H9 (cell line): ENCODE data around the gene MARS1. TPM values are rescaled to one million over a fixed set of nuclear protein-coding genes. Genes with fewer than 3 reads are reported as not detected.

Source experiments
- DNase-seq: peaks from one replicate; pipeline ENCODE4 v3.0.0-alpha.2; 2017
- H2AFZ ChIP-seq: one replicate; pipeline ENCODE4 v1.6.1; 2013; ENCODE audit warnings: mild to moderate bottlenecking, low read length, control low read depth, moderate library complexity
- H2AK5ac ChIP-seq: 2 replicates; pipeline ENCODE4 v1.6.1; 2013; ENCODE audit warnings: low read length, control low read depth, mixed read lengths; ENCODE audit not compliant: insufficient read length
- H2BK120ac ChIP-seq: one replicate; pipeline ENCODE4 v1.6.1; 2013; ENCODE audit warnings: low read depth, mild to moderate bottlenecking, low read length, control low read depth, inconsistent platforms; ENCODE audit not compliant: poor library complexity, severe bottlenecking
- H2BK12ac ChIP-seq: 2 replicates; pipeline ENCODE4 v1.6.1; 2013; ENCODE audit warnings: low read length, control low read depth, mixed read lengths, low read depth; ENCODE audit not compliant: insufficient read length
- H2BK15ac ChIP-seq: 2 replicates; pipeline ENCODE4 v1.6.1; 2013; ENCODE audit warnings: low read depth, low read length, control low read depth
- H2BK20ac ChIP-seq: one replicate; pipeline ENCODE4 v1.6.1; 2013; ENCODE audit warnings: low read depth, mild to moderate bottlenecking, low read length, control low read depth, inconsistent platforms; ENCODE audit not compliant: poor library complexity, severe bottlenecking
- H2BK5ac ChIP-seq: 2 replicates; pipeline ENCODE4 v1.6.1; 2013; ENCODE audit warnings: low read length, control low read depth, mixed read lengths; ENCODE audit not compliant: insufficient read length
- H3K14ac ChIP-seq: 2 replicates; pipeline ENCODE4 v1.6.1; 2013; ENCODE audit warnings: low read length, control low read depth; ENCODE audit not compliant: insufficient read depth
- H3K18ac ChIP-seq: 2 replicates; pipeline ENCODE4 v1.6.1; 2013; ENCODE audit warnings: low read depth, mild to moderate bottlenecking, mixed read lengths, low read length, control low read depth; ENCODE audit not compliant: insufficient read length
- H3K23ac ChIP-seq: 2 replicates; pipeline ENCODE4 v1.6.1; 2013; ENCODE audit warnings: low read length, control low read depth, mixed read lengths, low read depth; ENCODE audit not compliant: insufficient read length
- H3K23me2 ChIP-seq: 2 replicates; pipeline ENCODE4 v1.6.1; 2013; ENCODE audit warnings: low read depth, mild to moderate bottlenecking, mixed read lengths, low read length, control low read depth; ENCODE audit not compliant: insufficient read length, poor library complexity, severe bottlenecking
- H3K27ac ChIP-seq: 2 replicates; pipeline ENCODE4 v1.5.1; 2013; ENCODE audit warnings: low read length, control low read depth, mixed read lengths, low read depth; ENCODE audit not compliant: insufficient read length
- H3K27me3 ChIP-seq: 2 replicates; pipeline ENCODE4 v1.6.1; 2013; ENCODE audit warnings: low read length, control low read depth, inconsistent platforms; ENCODE audit not compliant: insufficient read depth
- H3K4ac ChIP-seq: 2 replicates; pipeline ENCODE4 v1.6.1; 2013; ENCODE audit warnings: low read depth, mild to moderate bottlenecking, control low read depth, inconsistent platforms, low read length, moderate library complexity
- H3K4me1 ChIP-seq: 2 replicates; pipeline ENCODE4 v1.6.1; 2013; ENCODE audit warnings: low read length, control low read depth, inconsistent platforms; ENCODE audit not compliant: insufficient read depth
- H3K4me2 ChIP-seq: 2 replicates; pipeline ENCODE4 v1.6.1; 2013; ENCODE audit warnings: low read length, control low read depth, mixed read lengths; ENCODE audit not compliant: insufficient read length, insufficient read depth
- H3K56ac ChIP-seq: 2 replicates; pipeline ENCODE4 v1.6.1; 2013; ENCODE audit warnings: low read depth, mild to moderate bottlenecking, mixed read lengths, low read length, control low read depth; ENCODE audit not compliant: insufficient read length
- H3K79me1 ChIP-seq: 2 replicates; pipeline ENCODE4 v1.6.1; 2013; ENCODE audit warnings: low read depth, mild to moderate bottlenecking, moderate library complexity, low read length, control low read depth, inconsistent platforms; ENCODE audit not compliant: insufficient read depth, poor library complexity, severe bottlenecking
- H3K79me2 ChIP-seq: 2 replicates; pipeline ENCODE4 v1.6.1; 2013; ENCODE audit warnings: low read length, control low read depth, inconsistent platforms; ENCODE audit not compliant: insufficient read depth
- H3K9ac ChIP-seq: 2 replicates; pipeline ENCODE4 v1.6.1; 2013; ENCODE audit warnings: low read length, control low read depth, mixed read lengths; ENCODE audit not compliant: insufficient read length; ENCODE audit errors: extremely low read depth
- H3K9me3 ChIP-seq: one replicate; pipeline ENCODE4 v1.6.1; 2013; ENCODE audit warnings: low read depth, low read length, inconsistent platforms; ENCODE audit not compliant: control insufficient read depth
- H3T11ph ChIP-seq: one replicate; pipeline ENCODE4 v1.6.1; 2013; ENCODE audit warnings: mild to moderate bottlenecking, low read length, control low read depth, inconsistent platforms
- H4K20me1 ChIP-seq: one replicate; pipeline ENCODE4 v1.6.1; 2013; ENCODE audit not compliant: control insufficient read depth, insufficient read length, insufficient read depth
- H4K5ac ChIP-seq: 2 replicates; pipeline ENCODE4 v1.6.1; 2013; ENCODE audit warnings: low read depth, mild to moderate bottlenecking, mixed read lengths, low read length, control low read depth; ENCODE audit not compliant: insufficient read length
- H4K8ac ChIP-seq: replicated peaks from 2 replicates; pipeline ENCODE4 v1.6.1; 2013; ENCODE audit warnings: low read length, control low read depth, mixed read lengths, low read depth; ENCODE audit not compliant: insufficient read length
- H4K91ac ChIP-seq: 2 replicates; pipeline ENCODE4 v1.6.1; 2013; ENCODE audit warnings: low read depth, mild to moderate bottlenecking, moderate library complexity, mixed read lengths, low read length, control low read depth; ENCODE audit not compliant: insufficient read length
- H3K27ac Mint-ChIP-seq, 3 experiments: 2 replicates in 2 of 3; 3 replicates in 1 of 3; pipeline ENCODE4 v1.8.0; 2020 to 2021; ENCODE audit warnings: mixed read lengths in 3 of 3, mild to moderate bottlenecking in 1 of 3, moderate library complexity in 1 of 3
- H3K27me3 Mint-ChIP-seq: 2 replicates; pipeline ENCODE4 v1.8.0; 2021; ENCODE audit warnings: low read depth, mild to moderate bottlenecking, moderate library complexity, mixed read lengths
- H3K36me3 Mint-ChIP-seq, 3 experiments: 2 replicates in 2 of 3; 3 replicates in 1 of 3; pipeline ENCODE4 v1.8.0; 2020 to 2021; ENCODE audit warnings: low read depth in 3 of 3, mixed read lengths in 3 of 3; ENCODE audit not compliant: insufficient read depth in 1 of 3
- H3K4me1 Mint-ChIP-seq, 2 experiments: 2 replicates each; pipeline ENCODE4 v1.8.0; 2020; ENCODE audit warnings: mixed read lengths in 2 of 2
- H3K4me3 Mint-ChIP-seq, 2 experiments: 2 replicates in 1 of 2; 3 replicates in 1 of 2; pipeline ENCODE4 v1.8.0; 2020 to 2021; ENCODE audit warnings: mild to moderate bottlenecking in 2 of 2, mixed read lengths in 2 of 2, moderate library complexity in 1 of 2
- H3K9me3 Mint-ChIP-seq, 2 experiments: 2 replicates in 1 of 2; 3 replicates in 1 of 2; pipeline ENCODE4 v1.8.0; 2020; ENCODE audit warnings: mild to moderate bottlenecking in 2 of 2, mixed read lengths in 2 of 2, moderate library complexity in 1 of 2
- CTCF ChIP-seq: fragments of 200-600 bp; sonication (generic); conservative IDR thresholded peaks from 3 replicates; pipeline ENCODE4 v1.8.0; 2021; ENCODE audit warnings: antibody characterized with exemption, mild to moderate bottlenecking
- WGBS: extraction: QIAGEN DNeasy Blood & Tissue Kit; methylation state at CpG from one replicate; pipeline ENCODE4 v1.1.7; 2013; ENCODE audit warnings: missing lambda C conversion rate, low lambda C conversion rate, mixed read lengths; ENCODE audit not compliant: insufficient read length; ENCODE audit errors: extremely low coverage; 5-methylcytosine and 5-hydroxymethylcytosine counted together
- total RNA-seq: library from RNA; stranded (reverse); gene quantifications from 2 replicates; pipeline ENCODE4 v1.2.1, GENCODE V29; 2021

MARS1 gene
- total RNA-seq, 1 experiment from 2014 or later: 368 TPM

- DNase-seq: no peak
- Histone ChIP-seq H3K56ac (no peak overlapping the region), H3K9ac (no peak overlapping the region), H3K4me2 (no peak overlapping the region), H3K23ac (no peak overlapping the region), H2BK15ac (no peak overlapping the region), H3K79me1 (no peaks in the 10 kb centered on the region), H3K9me3 (no peaks in the 10 kb centered on the region), H2BK120ac (no peak overlapping the region), H3K4me1 (no peaks in the 10 kb centered on the region; the same call in 1 of the 2 replicates), H3K79me2 (no peaks in the 10 kb centered on the region), H3K27ac (no peak overlapping the region), H4K20me1 (no peaks in the 10 kb centered on the region), H2BK12ac (no peak overlapping the region), H3K4ac (no peak overlapping the region), H3K27me3 (no peaks in the 10 kb centered on the region), H4K91ac (no peak overlapping the region), H3T11ph (no peak overlapping the region), H2AFZ (no peak overlapping the region), H2AK5ac (no peak overlapping the region), H2BK5ac (no peak overlapping the region), H2BK20ac (no peak overlapping the region), H3K23me2 (no peaks in the 10 kb centered on the region), H3K14ac (no peak overlapping the region), H4K5ac (no peak overlapping the region), H4K8ac (no peak overlapping the region), H3K18ac (no peak overlapping the region)
- Mint-ChIP-seq H3K4me1 (peaks cover 2 to 4% of the 10 kb centered on the region in 2 experiments; a peak in 3 of 4 replicates), H3K9me3 (peaks cover 5 to 7% of the 10 kb centered on the region in 2 experiments; a peak in 4 of 5 replicates), H3K4me3 (no peak overlapping the region), H3K27ac (no peak overlapping the region), H3K27me3 (no peaks in the 10 kb centered on the region; the same call in 1 of the 2 replicates), H3K36me3 (peaks cover 0 to 5% (median 4%) of the 10 kb centered on the region in 3 experiments; a peak in 1 of 7 replicates)
- WGBS: no CpG with 5 or more reads among the region's 6 CpGs
- TF ChIP-seq CTCF: no peak
Observed at GRCh38 chr12:57446292-57446960, 41.4 kb upstream of the MARS1 start.
